Gastroesophageal sphincter (tissue), 3 donors: ENCODE data around the gene COL5A1.

Experiments used
- POLR2A ChIP-seq, 2 donors: fragments of 450-650 bp; IDR thresholded peaks; one replicate each; pipeline ENCODE4 v1.6.1; 2017; ENCODE audit warnings: antibody characterized with exemption in 2 of 2, mild to moderate bottlenecking in 2 of 2, moderate library complexity in 1 of 2
- TF ChIP-seq, protein P1 (sequence below), 4 experiments: fragments of 200-600 bp in 2 of 4; fragments of 450-650 bp in 2 of 4; sonication (generic) in 1 of 4; IDR thresholded peaks; one replicate each; pipeline ENCODE4 v1.5.1; 2017 to 2019; ENCODE audit warnings: antibody characterized with exemption in 4 of 4, mild to moderate bottlenecking in 2 of 4, moderate library complexity in 2 of 4

DNA sequence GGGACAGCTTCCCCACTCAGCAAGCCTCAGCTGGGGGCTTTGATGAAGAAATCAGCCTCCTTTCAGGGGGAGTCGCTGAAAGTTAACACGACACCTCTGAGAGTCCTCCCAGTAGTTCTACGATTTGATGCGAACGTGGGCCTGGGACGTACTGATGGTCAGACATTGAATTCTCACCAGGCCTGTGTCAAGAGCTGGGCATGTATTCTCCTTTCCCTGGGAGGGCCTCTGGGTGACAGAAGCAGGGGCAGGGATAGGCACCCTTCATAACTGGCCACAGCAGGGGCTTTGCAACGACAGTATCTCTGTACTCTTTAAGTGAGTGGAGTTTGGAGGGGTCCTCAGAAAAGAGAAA is 15.6 kb upstream of the COL5A1 start:
- no peak for TF ChIP-seq POLR2A (IDR thresholded peaks at IDR 0.05)
- TF ChIP-seq, protein P1, sequence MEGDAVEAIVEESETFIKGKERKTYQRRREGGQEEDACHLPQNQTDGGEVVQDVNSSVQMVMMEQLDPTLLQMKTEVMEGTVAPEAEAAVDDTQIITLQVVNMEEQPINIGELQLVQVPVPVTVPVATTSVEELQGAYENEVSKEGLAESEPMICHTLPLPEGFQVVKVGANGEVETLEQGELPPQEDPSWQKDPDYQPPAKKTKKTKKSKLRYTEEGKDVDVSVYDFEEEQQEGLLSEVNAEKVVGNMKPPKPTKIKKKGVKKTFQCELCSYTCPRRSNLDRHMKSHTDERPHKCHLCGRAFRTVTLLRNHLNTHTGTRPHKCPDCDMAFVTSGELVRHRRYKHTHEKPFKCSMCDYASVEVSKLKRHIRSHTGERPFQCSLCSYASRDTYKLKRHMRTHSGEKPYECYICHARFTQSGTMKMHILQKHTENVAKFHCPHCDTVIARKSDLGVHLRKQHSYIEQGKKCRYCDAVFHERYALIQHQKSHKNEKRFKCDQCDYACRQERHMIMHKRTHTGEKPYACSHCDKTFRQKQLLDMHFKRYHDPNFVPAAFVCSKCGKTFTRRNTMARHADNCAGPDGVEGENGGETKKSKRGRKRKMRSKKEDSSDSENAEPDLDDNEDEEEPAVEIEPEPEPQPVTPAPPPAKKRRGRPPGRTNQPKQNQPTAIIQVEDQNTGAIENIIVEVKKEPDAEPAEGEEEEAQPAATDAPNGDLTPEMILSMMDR (IDR thresholded peaks at IDR 0.05) = no peak
